Muscle of arm (tissue), 12 donors: ENCODE measurements around the gene PRRT1. TPM values are rescaled to one million over a fixed set of nuclear protein-coding genes. Genes with fewer than 3 reads are reported as not detected.

ENCODE experiments used
- DNase-seq: peaks from one replicate; pipeline ENCODE4 v3.0.0-alpha.2; 2013
- polyA plus RNA-seq, 12 donors: library from polyadenylated mRNA; unstranded; fragments of 120-200 nt; gene quantifications; one replicate each; pipeline ENCODE4 v1.2.1, GENCODE V29; 2013; ENCODE audit not compliant: insufficient read length in 12 of 12

Gene PRRT1
- polyA plus RNA-seq, 12 donors: 0.86 to 5.9 (median 1.3) TPM; not detected in 2

- DNase-seq: no peak
Observed at GRCh38 chr6:32176476-32177182, 24.9 kb upstream of the PRRT1 start.

GRCh38 chr6:32175711-32176475, 24.2 kb upstream of the PRRT1 start, which contains the start of gene AGPAT1:
TSS of gene AGPAT1 (minus strand) at chr6:32176084. CDS start at chr6:32171496, 4,588 bp downstream.
- DNase-seq: peak; percentile 98

- DNase-seq: no peak
Observed at GRCh38 chr6:32175322-32175710, 23.6 kb upstream of the PRRT1 start.

GRCh38 chr6:32174416-32174815, 22.7 kb upstream of the PRRT1 start:
- DNase-seq: no peak

- no peak for DNase-seq
Observed at GRCh38 chr6:32173051-32173727, 21.4 kb upstream of the PRRT1 start.

- no peak for DNase-seq
Observed at GRCh38 chr6:32171234-32171633, 19.5 kb upstream of the PRRT1 start.

GRCh38 chr6:32170294-32170693, 18.6 kb upstream of the PRRT1 start:
- no peak for DNase-seq

- DNase-seq: no peak
Observed at GRCh38 chr6:32168807-32169591, 17.3 kb upstream of the PRRT1 start.

- DNase-seq: no peak
Observed at GRCh38 chr6:32168350-32168749, 16.6 kb upstream of the PRRT1 start.

- DNase-seq: no peak
Observed at GRCh38 chr6:32167761-32168262, 16.1 kb upstream of the PRRT1 start.

- no peak for DNase-seq
Observed at GRCh38 chr6:32167154-32167760, 15.5 kb upstream of the PRRT1 start.

GRCh38 chr6:32166411-32167061, 14.8 kb upstream of the PRRT1 start:
- DNase-seq: no peak

GRCh38 chr6:32164295-32164694, 12.6 kb upstream of the PRRT1 start, which contains the start of gene EGFL8:
TSS of gene EGFL8 (plus strand) at chr6:32164595. CDS start at chr6:32166166, 1,571 bp downstream.
- no peak for DNase-seq

GRCh38 chr6:32163559-32164258, 12.0 kb upstream of the PRRT1 start:
- no peak for DNase-seq

- DNase-seq: no peak
Observed at GRCh38 chr6:32158052-32158451, 6.3 kb upstream of the PRRT1 start.

GRCh38 chr6:32156891-32157290, 5.2 kb upstream of the PRRT1 start:
- no peak for DNase-seq

- DNase-seq: peak; percentile 65
Observed at GRCh38 chr6:32154514-32155161, 2.9 kb upstream of the PRRT1 start.

- DNase-seq: peak; percentile 96
Observed at GRCh38 chr6:32153564-32154513, 2.1 kb upstream of the PRRT1 start, which contains the start of gene PPT2. TSS of gene PPT2 (plus strand) at chr6:32154141. CDS start at chr6:32154595, 454 bp downstream.
